ENCODE results near the gene MCAM. TPM values are rescaled to one million over a fixed set of nuclear protein-coding genes. Genes with fewer than 3 reads are reported as not detected.

Gene MCAM
- total and polyA plus RNA-seq, 4 experiments from 2014 or later: 0.26 to 0.82 (median 0.34) TPM

GRCh38 chr11:119351232-119351631 is 34.3 kb upstream of the MCAM start:
- Histone ChIP-seq H3K36me3 (ENCODE audit: insufficient read depth, low read length) (no peaks in the 10 kb centered on the region), H3K4me1 (ENCODE audit: insufficient read depth, low read length) (peaks cover 10% of the 10 kb centered on the region), H3K27ac (ENCODE audit: low read depth, low read length) (no peak overlapping the region), H3K9me3 (ENCODE audit: control insufficient read depth in 1 of 2, low read length in 2 of 2) (no peaks in the 10 kb centered on the region), H3K27me3 (ENCODE audit: insufficient read depth, low read length) (no peaks in the 10 kb centered on the region), H3K4me3 (ENCODE audit: low read length in 2 of 2) (no peak overlapping the region)
- intact Hi-C loops (cut with micrococcal nuclease): no loop called here
- H3K4me1 Mint-ChIP-seq: peaks cover 2 to 8% (median 5%) of the 10 kb centered on the region in 4 donors
- ChIA-PET POLR2A (ENCODE audit: partially characterized antibody) (no interaction called here), CTCF (ENCODE audit: partially characterized antibody) (interaction anchor here (1.1 to 1.7 kb wide), 2 partner anchors 24 to 123 kb away, joined by 3 to 4 read pairs; no protein-coding TSS in a partner anchor)
- DNase-seq: no peak
- H3K36me3 Mint-ChIP-seq: no peaks in the 10 kb centered on the region
- H3K27ac Mint-ChIP-seq: peak overlapping the region in 1 of 7 donors; percentile 66
- H3K4me3 Mint-ChIP-seq: no peak overlapping the region
- H3K9me3 Mint-ChIP-seq: no peaks in the 10 kb centered on the region
- peaks cover 7 to 11% of the 10 kb centered on the region in 2 donors for H3K27me3 Mint-ChIP-seq

- Mint-ChIP-seq H3K9me3 (peaks cover 0 to 1% (median 0%) of the 10 kb centered on the region in 8 donors), H3K36me3 (no peaks in the 10 kb centered on the region), H3K4me1 (peaks cover 0 to 5% (median 4%) of the 10 kb centered on the region in 4 donors), H3K4me3 (peak overlapping the region in 1 of 8 donors; percentile 45), H3K27me3 (peaks cover 10 to 11% of the 10 kb centered on the region in 2 donors), H3K27ac (peak overlapping the region in 3 of 7 donors; percentile 13 to 80 (median 78))
- no peak overlapping the region for H3K4me3 ChIP-seq (ENCODE audit: low read length in 2 of 2)
- intact Hi-C loops (cut with micrococcal nuclease): no loop called here
- peaks cover 6% of the 10 kb centered on the region for H3K4me1 ChIP-seq (ENCODE audit: insufficient read depth, low read length)
- DNase-seq: no peak
- no peaks in the 10 kb centered on the region for H3K36me3 ChIP-seq (ENCODE audit: insufficient read depth, low read length)
- H3K9me3 ChIP-seq (ENCODE audit: control insufficient read depth in 1 of 2, low read length in 2 of 2): no peaks in the 10 kb centered on the region
- ChIA-PET POLR2A (ENCODE audit: partially characterized antibody) (no interaction called here), CTCF (ENCODE audit: partially characterized antibody) (interaction anchor here (1.1 to 1.7 kb wide), 3 partner anchors 8 to 124 kb away, joined by 3 to 4 read pairs (median 4); no protein-coding TSS in a partner anchor)
- H3K27me3 ChIP-seq (ENCODE audit: insufficient read depth, low read length): no peaks in the 10 kb centered on the region
- no peak overlapping the region for H3K27ac ChIP-seq (ENCODE audit: low read depth, low read length)
These were observed 33.4 kb upstream of the MCAM start for GRCh38 chr11:119350302-119350701.

DNA sequence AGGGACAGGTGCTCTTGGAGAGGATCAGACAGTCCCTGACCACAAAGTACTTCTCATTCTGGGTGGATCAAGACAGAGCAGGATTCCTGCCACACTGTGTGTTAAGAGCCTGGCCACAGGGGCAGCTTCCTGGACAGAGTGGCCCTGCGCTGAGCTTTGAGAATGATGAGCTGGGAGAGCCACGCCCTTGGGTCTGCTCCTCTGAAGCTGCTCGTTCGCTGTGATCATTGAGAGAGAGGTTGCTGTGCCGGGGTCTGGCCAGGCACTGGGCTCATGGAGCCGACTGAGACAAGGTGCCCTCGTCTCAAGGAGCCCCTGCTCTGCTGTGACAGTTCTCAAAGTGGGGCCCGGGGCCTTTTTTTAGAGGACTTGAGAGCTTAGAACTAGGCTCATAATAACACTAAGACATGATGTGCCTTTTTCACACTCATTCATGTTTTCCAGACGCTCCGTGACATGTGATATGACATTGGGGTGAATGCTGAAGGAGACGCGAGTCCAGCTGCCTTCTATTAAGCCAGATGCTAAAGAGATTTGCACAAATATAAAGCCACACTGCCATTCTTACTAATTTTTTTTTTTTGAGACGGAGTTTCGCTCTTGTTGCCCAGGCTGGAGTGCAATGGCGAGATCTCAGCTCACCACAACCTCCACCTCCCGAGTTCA is 31.1 kb upstream of the MCAM start:
- Mint-ChIP-seq H3K4me3 (no peak overlapping the region), H3K27me3 (peaks cover 12 to 18% of the 10 kb centered on the region in 2 donors)
- intact Hi-C loops (cut with micrococcal nuclease): no loop called here

GRCh38 chr11:119347242-119347641 is 30.3 kb upstream of the MCAM start:
- Mint-ChIP-seq H3K27ac (no peak overlapping the region), H3K4me3 (no peak overlapping the region), H3K9me3 (peaks cover 0 to 2% (median 0%) of the 10 kb centered on the region in 8 donors), H3K36me3 (no peaks in the 10 kb centered on the region), H3K27me3 (peaks cover 10 to 15% of the 10 kb centered on the region in 2 donors), H3K4me1 (peaks cover 0 to 5% (median 4%) of the 10 kb centered on the region in 4 donors)
- intact Hi-C loops (cut with micrococcal nuclease): no loop called here
- no peak for DNase-seq
- Histone ChIP-seq H3K9me3 (ENCODE audit: control insufficient read depth in 1 of 2, low read length in 2 of 2) (no peaks in the 10 kb centered on the region), H3K27me3 (ENCODE audit: insufficient read depth, low read length) (peaks cover 2% of the 10 kb centered on the region), H3K4me3 (ENCODE audit: low read length in 2 of 2) (no peak overlapping the region), H3K4me1 (ENCODE audit: insufficient read depth, low read length) (peaks cover 6% of the 10 kb centered on the region), H3K36me3 (ENCODE audit: insufficient read depth, low read length) (no peaks in the 10 kb centered on the region), H3K27ac (ENCODE audit: low read depth, low read length) (no peak overlapping the region)
- CTCF ChIA-PET (ENCODE audit: partially characterized antibody): interaction anchor here (1.8 to 2.7 kb wide), 2 partner anchors 9 to 10 kb away, joined by 6 to 10 read pairs; no protein-coding TSS in a partner anchor
- POLR2A ChIA-PET (ENCODE audit: partially characterized antibody): no interaction called here

More for the DNA sequence above, 31.1 kb upstream of the MCAM start:
- H3K9me3 ChIP-seq (ENCODE audit: control insufficient read depth in 1 of 2, low read length in 2 of 2): no peaks in the 10 kb centered on the region
- peaks cover 6% of the 10 kb centered on the region for H3K4me1 ChIP-seq (ENCODE audit: insufficient read depth, low read length)
- H3K27ac ChIP-seq (ENCODE audit: low read depth, low read length): no peak overlapping the region
- no peak overlapping the region for H3K27ac Mint-ChIP-seq
- H3K4me3 ChIP-seq (ENCODE audit: low read length in 2 of 2): no peak overlapping the region
- no peaks in the 10 kb centered on the region for H3K27me3 ChIP-seq (ENCODE audit: insufficient read depth, low read length)
- POLR2A ChIA-PET (ENCODE audit: partially characterized antibody): interaction anchor here (0.5 kb wide), 1 partner anchor 48 kb away, joined by 3 read pairs; no protein-coding TSS in a partner anchor
- peaks cover 0 to 2% (median 0%) of the 10 kb centered on the region in 8 donors for H3K9me3 Mint-ChIP-seq
- CTCF ChIA-PET (ENCODE audit: partially characterized antibody): interaction anchor here (0.7 to 1.8 kb wide), 6 partner anchors 8 to 36 kb away, joined by 3 to 6 read pairs (median 4); no protein-coding TSS in a partner anchor
- DNase-seq: no peak
- peaks cover 0 to 5% (median 4%) of the 10 kb centered on the region in 4 donors for H3K4me1 Mint-ChIP-seq
- H3K36me3 Mint-ChIP-seq: no peaks in the 10 kb centered on the region
- H3K36me3 ChIP-seq (ENCODE audit: insufficient read depth, low read length): no peaks in the 10 kb centered on the region

GRCh38 chr11:119346605-119347004 is 29.7 kb upstream of the MCAM start, which contains the start of gene MFRP:
TSS of gene MFRP (minus strand) at chr11:119346705. CDS start at chr11:119346513, 192 bp downstream.
- H3K9me3 ChIP-seq (ENCODE audit: control insufficient read depth in 1 of 2, low read length in 2 of 2): no peaks in the 10 kb centered on the region
- DNase-seq: no peak
- Mint-ChIP-seq H3K4me1 (peaks cover 0 to 5% (median 4%) of the 10 kb centered on the region in 4 donors), H3K4me3 (no peak within 1 kb of the TSS), H3K27ac (no peak within 1 kb of the TSS), H3K9me3 (peaks cover 0 to 2% (median 0%) of the 10 kb centered on the region in 8 donors), H3K27me3 (peaks cover 12 to 20% of the 10 kb centered on the region in 2 donors), H3K36me3 (no peaks in the 10 kb centered on the region)
- peaks cover 4% of the 10 kb centered on the region for H3K27me3 ChIP-seq (ENCODE audit: insufficient read depth, low read length)
- peaks cover 6% of the 10 kb centered on the region for H3K4me1 ChIP-seq (ENCODE audit: insufficient read depth, low read length)
- no peak within 1 kb of the TSS for H3K27ac ChIP-seq (ENCODE audit: low read depth, low read length)
- H3K4me3 ChIP-seq (ENCODE audit: low read length in 2 of 2): no peak within 1 kb of the TSS
- no peaks in the 10 kb centered on the region for H3K36me3 ChIP-seq (ENCODE audit: insufficient read depth, low read length)
- CTCF ChIA-PET (ENCODE audit: partially characterized antibody): interaction anchor here (0.5 to 2.7 kb wide), 3 partner anchors 10 to 1716 kb away, joined by 3 to 10 read pairs (median 3); no protein-coding TSS in a partner anchor
- POLR2A ChIA-PET (ENCODE audit: partially characterized antibody): no interaction called here
- intact Hi-C loops (cut with micrococcal nuclease): no loop called here

DNA sequence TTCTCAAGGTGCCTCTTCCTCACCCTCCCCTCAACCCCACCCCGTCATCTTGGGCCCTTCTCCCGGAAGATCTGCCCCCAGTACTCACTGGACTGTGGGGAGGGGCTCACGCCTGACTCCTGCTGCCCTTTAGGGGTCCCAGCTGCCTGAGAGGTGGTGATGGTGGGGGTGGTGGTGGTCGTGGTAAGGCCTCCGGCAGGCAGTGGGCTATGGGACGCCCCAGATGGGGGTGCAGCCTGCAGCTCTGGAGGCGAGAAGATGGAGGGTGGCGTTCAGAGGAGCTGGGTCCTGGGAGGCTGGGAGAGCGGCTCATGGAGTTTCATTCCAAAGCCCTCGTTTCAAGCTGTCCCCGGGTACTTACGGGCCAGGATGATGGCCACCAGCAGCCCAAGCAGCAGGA is 28.8 kb upstream of the MCAM start:
- Histone ChIP-seq H3K27ac (ENCODE audit: low read depth, low read length) (no peak overlapping the region), H3K9me3 (ENCODE audit: control insufficient read depth in 1 of 2, low read length in 2 of 2) (no peaks in the 10 kb centered on the region), H3K36me3 (ENCODE audit: insufficient read depth, low read length) (no peaks in the 10 kb centered on the region), H3K4me3 (ENCODE audit: low read length in 2 of 2) (no peak overlapping the region), H3K27me3 (ENCODE audit: insufficient read depth, low read length) (peaks cover 12% of the 10 kb centered on the region), H3K4me1 (ENCODE audit: insufficient read depth, low read length) (peaks cover 6% of the 10 kb centered on the region)
- no peak overlapping the region for H3K27ac Mint-ChIP-seq
- peaks cover 0 to 2% (median 0%) of the 10 kb centered on the region in 8 donors for H3K9me3 Mint-ChIP-seq
- peak in 1 of 5 donors; percentile 37 for DNase-seq
- H3K4me3 Mint-ChIP-seq: no peak overlapping the region
- H3K36me3 Mint-ChIP-seq: no peaks in the 10 kb centered on the region
- POLR2A ChIA-PET (ENCODE audit: partially characterized antibody): no interaction called here
- CTCF ChIA-PET (ENCODE audit: partially characterized antibody): interaction anchor here (0.9 to 2.7 kb wide), 2 partner anchors 11 to 22 kb away, joined by 3 to 10 read pairs; no protein-coding TSS in a partner anchor
- peaks cover 4 to 12% (median 9%) of the 10 kb centered on the region in 4 donors for H3K4me1 Mint-ChIP-seq
- intact Hi-C loops (cut with micrococcal nuclease): no loop called here
- peaks cover 20 to 27% of the 10 kb centered on the region in 2 donors for H3K27me3 Mint-ChIP-seq
